ENCODE results near the gene DDAH1.

Gene DDAH1

GRCh38 chr1:85427331-85427730 lies 37.6 kb downstream of the DDAH1 start:
- no peak overlapping the region for H3K9ac ChIP-seq (ENCODE audit: low read length)
- H3K27ac ChIP-seq (ENCODE audit: low read length), result no peak overlapping the region

DNA sequence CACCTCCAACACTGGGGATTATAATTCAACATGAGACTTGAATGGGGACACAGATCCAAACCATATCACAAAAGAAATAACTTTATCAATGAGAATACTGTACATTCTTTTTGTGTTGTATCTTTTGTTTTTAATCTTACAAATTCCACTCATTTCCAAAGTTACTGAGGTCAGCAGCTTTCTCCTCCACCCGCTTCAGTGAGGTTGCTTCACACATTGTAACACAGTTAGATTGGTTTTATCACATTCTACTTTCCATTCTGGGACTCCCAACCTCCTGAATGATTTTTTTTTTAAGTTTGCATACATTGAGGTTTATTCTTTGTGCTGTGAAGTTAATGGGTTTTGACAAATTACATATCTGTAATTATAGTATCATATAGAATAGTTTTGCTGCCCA lies 43.8 kb downstream of the DDAH1 start:
- Histone ChIP-seq H3K9me3 (ENCODE audit: insufficient read depth, low read length) (no peaks in the 10 kb centered on the region), H3K36me3 (replicated peaks; ENCODE audit: low read depth, low read length) (no peaks in the 10 kb centered on the region), H3K9ac (ENCODE audit: low read length) (no peak overlapping the region), H3K27me3 (ENCODE audit: low read depth, low read length) (no peaks in the 10 kb centered on the region), H4K20me1 (ENCODE audit: insufficient read depth, low read length) (no peaks in the 10 kb centered on the region), H3K79me2 (ENCODE audit: low read length) (no peaks in the 10 kb centered on the region), H3K27ac (ENCODE audit: low read length) (no peak overlapping the region), H3K4me3 (ENCODE audit: low read length) (no peak overlapping the region), H2AFZ (ENCODE audit: low read depth, low read length) (no peak overlapping the region), H3K4me2 (ENCODE audit: low read length) (no peak overlapping the region), H3K4me1 (ENCODE audit: low read length) (no peaks in the 10 kb centered on the region)
- no peak for TF ChIP-seq EZH2phosphoT487 (IDR thresholded peaks at IDR 0.05; ENCODE audit: low read depth)
- TF ChIP-seq, protein P1, sequence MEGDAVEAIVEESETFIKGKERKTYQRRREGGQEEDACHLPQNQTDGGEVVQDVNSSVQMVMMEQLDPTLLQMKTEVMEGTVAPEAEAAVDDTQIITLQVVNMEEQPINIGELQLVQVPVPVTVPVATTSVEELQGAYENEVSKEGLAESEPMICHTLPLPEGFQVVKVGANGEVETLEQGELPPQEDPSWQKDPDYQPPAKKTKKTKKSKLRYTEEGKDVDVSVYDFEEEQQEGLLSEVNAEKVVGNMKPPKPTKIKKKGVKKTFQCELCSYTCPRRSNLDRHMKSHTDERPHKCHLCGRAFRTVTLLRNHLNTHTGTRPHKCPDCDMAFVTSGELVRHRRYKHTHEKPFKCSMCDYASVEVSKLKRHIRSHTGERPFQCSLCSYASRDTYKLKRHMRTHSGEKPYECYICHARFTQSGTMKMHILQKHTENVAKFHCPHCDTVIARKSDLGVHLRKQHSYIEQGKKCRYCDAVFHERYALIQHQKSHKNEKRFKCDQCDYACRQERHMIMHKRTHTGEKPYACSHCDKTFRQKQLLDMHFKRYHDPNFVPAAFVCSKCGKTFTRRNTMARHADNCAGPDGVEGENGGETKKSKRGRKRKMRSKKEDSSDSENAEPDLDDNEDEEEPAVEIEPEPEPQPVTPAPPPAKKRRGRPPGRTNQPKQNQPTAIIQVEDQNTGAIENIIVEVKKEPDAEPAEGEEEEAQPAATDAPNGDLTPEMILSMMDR (IDR thresholded peaks at IDR 0.05; ENCODE audit: low read depth, low read length), result no peak

More at GRCh38 chr1:85427331-85427730, 37.6 kb downstream of the DDAH1 start:
- H3K79me2 ChIP-seq (ENCODE audit: low read length), result no peaks in the 10 kb centered on the region
- no peaks in the 10 kb centered on the region for H3K27me3 ChIP-seq (ENCODE audit: low read depth, low read length)
- H3K4me1 ChIP-seq (ENCODE audit: low read length), result peaks cover 4% of the 10 kb centered on the region; the same call in 1 of the 2 replicates
- H3K4me3 ChIP-seq (ENCODE audit: low read length), result no peak overlapping the region
- H4K20me1 ChIP-seq (ENCODE audit: insufficient read depth, low read length), result no peaks in the 10 kb centered on the region
- H3K9me3 ChIP-seq (ENCODE audit: insufficient read depth, low read length), result no peaks in the 10 kb centered on the region
- no peak overlapping the region for H3K4me2 ChIP-seq (ENCODE audit: low read length)
- TF ChIP-seq, protein P1 (IDR thresholded peaks at IDR 0.05; ENCODE audit: low read depth, low read length), result no peak
- TF ChIP-seq EZH2phosphoT487 (IDR thresholded peaks at IDR 0.05; ENCODE audit: low read depth), result no peak
- H2AFZ ChIP-seq (ENCODE audit: low read depth, low read length), result no peak overlapping the region
- no peaks in the 10 kb centered on the region for H3K36me3 ChIP-seq (replicated peaks; ENCODE audit: low read depth, low read length)

DNA sequence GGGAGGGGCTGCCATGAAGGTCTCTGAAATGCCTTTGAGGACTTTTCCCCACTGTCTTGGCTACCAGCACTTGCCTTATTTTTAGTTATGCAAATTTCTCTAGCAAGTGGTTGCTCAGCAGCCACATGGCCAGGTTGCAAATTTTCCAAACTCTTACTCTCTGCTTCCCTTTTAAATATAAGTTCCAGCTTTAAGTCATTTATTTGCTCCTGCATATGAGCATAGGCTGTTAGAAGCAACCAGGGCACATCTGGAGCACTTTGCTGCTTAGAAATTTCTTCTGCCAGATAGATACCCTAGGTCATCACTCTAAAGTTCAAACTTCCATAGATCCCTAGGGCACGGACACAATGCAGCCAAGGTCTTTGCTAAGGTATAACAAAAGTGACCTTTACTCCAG lies 44.8 kb downstream of the DDAH1 start:
- Histone ChIP-seq H3K27ac (ENCODE audit: low read length) (no peak overlapping the region), H4K20me1 (ENCODE audit: insufficient read depth, low read length) (no peaks in the 10 kb centered on the region), H3K4me1 (ENCODE audit: low read length) (no peaks in the 10 kb centered on the region), H3K9ac (ENCODE audit: low read length) (no peak overlapping the region), H3K9me3 (ENCODE audit: insufficient read depth, low read length) (no peaks in the 10 kb centered on the region), H3K4me3 (ENCODE audit: low read length) (no peak overlapping the region), H3K36me3 (replicated peaks; ENCODE audit: low read depth, low read length) (no peaks in the 10 kb centered on the region), H3K4me2 (ENCODE audit: low read length) (no peak overlapping the region), H3K79me2 (ENCODE audit: low read length) (no peaks in the 10 kb centered on the region), H2AFZ (ENCODE audit: low read depth, low read length) (no peak overlapping the region), H3K27me3 (ENCODE audit: low read depth, low read length) (no peaks in the 10 kb centered on the region)
- TF ChIP-seq, protein P1 (IDR thresholded peaks at IDR 0.05; ENCODE audit: low read depth, low read length), result no peak

DNA sequence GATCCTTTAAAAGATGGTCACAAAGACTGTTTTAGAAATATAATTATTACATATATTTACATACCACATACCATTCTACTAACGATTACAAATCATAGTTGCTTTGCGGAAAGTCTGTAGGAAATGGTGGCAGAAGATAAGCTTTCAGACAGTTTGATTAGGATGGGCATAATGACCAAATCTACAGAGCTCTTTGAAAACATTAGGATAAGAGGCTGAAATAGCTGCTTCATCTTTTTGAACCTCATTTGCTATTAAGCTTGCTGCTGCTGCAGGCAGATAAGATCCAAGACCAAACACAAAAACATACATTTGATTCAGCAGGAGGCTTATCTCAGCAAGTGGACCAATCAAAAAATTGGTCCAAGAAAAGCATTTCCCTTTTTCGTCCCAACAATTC lies 47.1 kb downstream of the DDAH1 start:
- H3K4me3 ChIP-seq (ENCODE audit: low read length), result no peak overlapping the region

More for the DNA sequence above, 47.1 kb downstream of the DDAH1 start:
- H3K27ac ChIP-seq (ENCODE audit: low read length), result no peak overlapping the region
- H3K9me3 ChIP-seq (ENCODE audit: insufficient read depth, low read length), result no peaks in the 10 kb centered on the region
- H2AFZ ChIP-seq (ENCODE audit: low read depth, low read length), result no peak overlapping the region
- TF ChIP-seq EZH2phosphoT487 (IDR thresholded peaks at IDR 0.05; ENCODE audit: low read depth), result no peak
- TF ChIP-seq, protein P1 (IDR thresholded peaks at IDR 0.05; ENCODE audit: low read depth, low read length), result no peak
- H3K4me1 ChIP-seq (ENCODE audit: low read length), result no peaks in the 10 kb centered on the region
- H3K79me2 ChIP-seq (ENCODE audit: low read length), result no peaks in the 10 kb centered on the region
- H4K20me1 ChIP-seq (ENCODE audit: insufficient read depth, low read length), result no peaks in the 10 kb centered on the region
- H3K27me3 ChIP-seq (ENCODE audit: low read depth, low read length), result no peaks in the 10 kb centered on the region
- H3K9ac ChIP-seq (ENCODE audit: low read length), result no peak overlapping the region
- no peaks in the 10 kb centered on the region for H3K36me3 ChIP-seq (replicated peaks; ENCODE audit: low read depth, low read length)
- no peak overlapping the region for H3K4me2 ChIP-seq (ENCODE audit: low read length)
